Kidney (tissue), 14 donors: Measurements from ENCODE around the gene CNTNAP3. TPM values are rescaled to one million over a fixed set of nuclear protein-coding genes. Genes with fewer than 3 reads are reported as not detected.
"Not testable (repeated sequence)": the region's sequence is repeated elsewhere in the genome, so short reads cannot be mapped to it uniquely, and the experiment has no call there.

ENCODE experiments used
- DNase-seq, 5 donors: peaks; one replicate each; pipeline ENCODE4 v3.0.0-alpha.2; 2013 to 2020
- FAIRE-seq: peaks from 2 replicates; lab custom pipeline; 2012; peaks lifted over from hg19 to GRCh38; lab: Jason Lieb, UNC
- H3K27ac ChIP-seq, 2 donors: one replicate each; pipeline ENCODE4 v1.7.0; 2013; ENCODE audit warnings: low read depth in 2 of 2, low read length in 2 of 2, inconsistent platforms in 1 of 2
- H3K27me3 ChIP-seq: one replicate; pipeline ENCODE4 v1.7.1; 2013; ENCODE audit warnings: low read length, inconsistent platforms; ENCODE audit not compliant: control insufficient read depth, insufficient read depth
- H3K36me3 ChIP-seq, 3 donors: one replicate each; pipeline versions ENCODE4 v1.7.0 to v1.7.1; 2013; ENCODE audit warnings: low read length in 3 of 3, control low read depth in 1 of 3, inconsistent platforms in 1 of 3; ENCODE audit not compliant: insufficient read depth in 3 of 3, control insufficient read depth in 2 of 3
- H3K4me1 ChIP-seq, 3 donors: one replicate each; pipeline versions ENCODE4 v1.7.0 to v1.7.1; 2013; ENCODE audit warnings: low read length in 3 of 3, inconsistent platforms in 1 of 3, low read depth in 1 of 3; ENCODE audit not compliant: control insufficient read depth in 2 of 3, insufficient read depth in 2 of 3
- H3K4me3 ChIP-seq, 3 donors: one replicate each; pipeline versions ENCODE4 v1.7.0 to v1.8.1; 2013; ENCODE audit warnings: low read length in 3 of 3, control low read depth in 1 of 3, inconsistent platforms in 1 of 3
- H3K9ac ChIP-seq, 3 donors: one replicate each; pipeline versions ENCODE4 v1.7.0 to v1.7.1; 2013; ENCODE audit warnings: low read length in 3 of 3, control low read depth in 1 of 3, inconsistent platforms in 1 of 3
- H3K9me3 ChIP-seq, 3 donors: one replicate each; pipeline versions ENCODE4 v1.7.0 to v1.7.1; 2013; ENCODE audit warnings: low read length in 3 of 3, control low read depth in 1 of 3, inconsistent platforms in 1 of 3; ENCODE audit not compliant: control insufficient read depth in 2 of 3, insufficient read depth in 1 of 3
- intact Hi-C: fragments of 100-400 bp; cut with DNase I; formaldehyde crosslinking; loops from one replicate; pipeline ENCODE4 v1.11.1; 2022
- polyA plus RNA-seq: library from polyadenylated mRNA; stranded (reverse); fragments of 350-450 nt; fragmentation: Illumina TruSeq; extraction: RNeasy Lipid Tissue Mini Kit (QIAGEN cat#74804); gene quantifications from one replicate; pipeline ENCODE4 v1.2.3, GENCODE V29; 2014; ENCODE audit warnings: low read depth, low replicate concordance; ENCODE audit not compliant: insufficient read depth
- total RNA-seq: library from RNA; stranded (reverse); fragmentation: NEBNext Ultra II Directional; extraction: Animal tissue kit (Norgen Biotek cat#: 25700); gene quantifications from one replicate; pipeline ENCODE4 v1.2.1, GENCODE V29; 2021
- TF ChIP-seq, protein P1 (sequence below): IDR thresholded peaks from 3 replicates; pipeline ENCODE4 v1.5.1; 2012; ENCODE audit warnings: mild to moderate bottlenecking, moderate library complexity, borderline replicate concordance; ENCODE audit not compliant: insufficient read depth; ENCODE audit errors: extremely low read depth
- donor health status: control.
- donor health status: control.
- donor health status: control.
- donor health status: control.
- donor health status: control.
- donor health status: DM: yes; HTN: yes; CAD: no.
- donor health status: Normal renal cell carcinoma (clear cell type).

The CNTNAP3 gene
- total and polyA plus RNA-seq, 2 donors from 2014 or later, result 0.99 to 7.1 TPM

GRCh38 chr9:39108145-39108544 is 179.8 kb downstream of the CNTNAP3 start:
- Histone ChIP-seq H3K4me1 (no peaks in the 10 kb centered on the region), H3K9me3 (no peaks in the 10 kb centered on the region), H3K27ac (no peak overlapping the region), H3K9ac (no peak overlapping the region), H3K27me3 (no peaks in the 10 kb centered on the region), H3K4me3 (no peak overlapping the region), H3K36me3 (no peaks in the 10 kb centered on the region)
- TF ChIP-seq, protein P1, sequence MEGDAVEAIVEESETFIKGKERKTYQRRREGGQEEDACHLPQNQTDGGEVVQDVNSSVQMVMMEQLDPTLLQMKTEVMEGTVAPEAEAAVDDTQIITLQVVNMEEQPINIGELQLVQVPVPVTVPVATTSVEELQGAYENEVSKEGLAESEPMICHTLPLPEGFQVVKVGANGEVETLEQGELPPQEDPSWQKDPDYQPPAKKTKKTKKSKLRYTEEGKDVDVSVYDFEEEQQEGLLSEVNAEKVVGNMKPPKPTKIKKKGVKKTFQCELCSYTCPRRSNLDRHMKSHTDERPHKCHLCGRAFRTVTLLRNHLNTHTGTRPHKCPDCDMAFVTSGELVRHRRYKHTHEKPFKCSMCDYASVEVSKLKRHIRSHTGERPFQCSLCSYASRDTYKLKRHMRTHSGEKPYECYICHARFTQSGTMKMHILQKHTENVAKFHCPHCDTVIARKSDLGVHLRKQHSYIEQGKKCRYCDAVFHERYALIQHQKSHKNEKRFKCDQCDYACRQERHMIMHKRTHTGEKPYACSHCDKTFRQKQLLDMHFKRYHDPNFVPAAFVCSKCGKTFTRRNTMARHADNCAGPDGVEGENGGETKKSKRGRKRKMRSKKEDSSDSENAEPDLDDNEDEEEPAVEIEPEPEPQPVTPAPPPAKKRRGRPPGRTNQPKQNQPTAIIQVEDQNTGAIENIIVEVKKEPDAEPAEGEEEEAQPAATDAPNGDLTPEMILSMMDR, result no peak
- intact Hi-C loops, result no loop called here
- FAIRE-seq, result no peak
- DNase-seq, result no peak

- H3K9ac ChIP-seq, H3K36me3 ChIP-seq, H3K27ac ChIP-seq, intact Hi-C loops, H3K4me3 ChIP-seq, H3K4me1 ChIP-seq, FAIRE-seq, DNase-seq, H3K9me3 ChIP-seq, H3K27me3 ChIP-seq: not testable (repeated sequence)
Measured at GRCh38 chr9:39097208-39097607, 190.8 kb downstream of the CNTNAP3 start.

- intact Hi-C loops, H3K9me3 ChIP-seq, H3K4me1 ChIP-seq, H3K27ac ChIP-seq, H3K27me3 ChIP-seq, FAIRE-seq, DNase-seq, H3K4me3 ChIP-seq, H3K9ac ChIP-seq, H3K36me3 ChIP-seq: not testable (repeated sequence)
Measured at GRCh38 chr9:39085311-39085710, 202.7 kb downstream of the CNTNAP3 start.

- H3K9me3 ChIP-seq, H3K27me3 ChIP-seq, DNase-seq, H3K27ac ChIP-seq, H3K4me1 ChIP-seq, H3K4me3 ChIP-seq, H3K36me3 ChIP-seq, FAIRE-seq, intact Hi-C loops, H3K9ac ChIP-seq: not testable (repeated sequence)
Measured at GRCh38 chr9:39082574-39082973, 205.4 kb downstream of the CNTNAP3 start.

DNA sequence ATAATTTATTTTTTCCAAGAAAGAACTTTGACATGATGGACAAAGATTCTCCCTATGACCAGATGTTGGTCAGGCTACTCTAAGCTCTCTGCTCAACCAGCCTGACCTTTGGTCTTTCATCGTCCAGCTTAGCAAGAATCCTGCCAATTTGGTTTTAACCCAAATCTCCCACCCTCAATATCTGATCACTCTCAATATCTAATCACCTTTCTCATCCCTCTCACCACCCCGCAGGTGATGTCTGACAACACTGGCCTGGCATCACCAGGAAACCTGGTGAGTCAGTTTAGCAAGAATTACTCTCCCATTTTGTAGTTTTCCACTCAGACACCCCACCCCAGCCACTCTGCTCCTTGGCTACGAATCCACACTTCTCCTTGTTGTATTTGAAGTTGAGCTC is 207.9 kb downstream of the CNTNAP3 start:
- H3K36me3 ChIP-seq, H3K9me3 ChIP-seq, FAIRE-seq, H3K9ac ChIP-seq, H3K4me1 ChIP-seq, H3K4me3 ChIP-seq, H3K27ac ChIP-seq, DNase-seq, H3K27me3 ChIP-seq, intact Hi-C loops: not testable (repeated sequence)
